ENCODE measurements around the gene KAZALD1.
A peak's percentile ranks its signal among the peaks of the same experiment; 100 is the strongest.

KAZALD1 gene

GRCh38 chr10:101066896-101067355 is 5.1 kb downstream of the KAZALD1 start:
- DNase-seq (ENCODE audit: low read depth, low spot score) = no peak

- peak; percentile 57 for DNase-seq (ENCODE audit: low read depth, low spot score)
Measured at GRCh38 chr10:101067356-101068083, 5.7 kb downstream of the KAZALD1 start.

GRCh38 chr10:101069441-101069840 is 7.7 kb downstream of the KAZALD1 start:
- DNase-seq (ENCODE audit: low read depth, low spot score) = no peak

GRCh38 chr10:101070098-101070497 is 8.3 kb downstream of the KAZALD1 start:
- no peak for DNase-seq (ENCODE audit: low read depth, low spot score)

- DNase-seq (ENCODE audit: low read depth, low spot score) = no peak
Measured at GRCh38 chr10:101071267-101071884, 9.6 kb downstream of the KAZALD1 start.

GRCh38 chr10:101071885-101072433 is 10.2 kb downstream of the KAZALD1 start:
- DNase-seq (ENCODE audit: low read depth, low spot score) = no peak

- no peak for DNase-seq (ENCODE audit: low read depth, low spot score)
Measured at GRCh38 chr10:101072923-101073322, 11.1 kb downstream of the KAZALD1 start.

GRCh38 chr10:101073631-101074030 is 11.8 kb downstream of the KAZALD1 start:
- DNase-seq (ENCODE audit: low read depth, low spot score) = no peak

GRCh38 chr10:101075775-101076174 is 14.0 kb downstream of the KAZALD1 start:
- no peak for DNase-seq (ENCODE audit: low read depth, low spot score)

GRCh38 chr10:101076630-101077029 is 14.8 kb downstream of the KAZALD1 start:
- no peak for DNase-seq (ENCODE audit: low read depth, low spot score)

- DNase-seq (ENCODE audit: low read depth, low spot score) = no peak
Measured at GRCh38 chr10:101079874-101080273, 18.1 kb downstream of the KAZALD1 start.

- no peak for DNase-seq (ENCODE audit: low read depth, low spot score)
Measured at GRCh38 chr10:101080933-101081931, 19.4 kb downstream of the KAZALD1 start.

GRCh38 chr10:101085846-101086245 is 24.1 kb downstream of the KAZALD1 start:
- no peak for DNase-seq (ENCODE audit: low read depth, low spot score)

GRCh38 chr10:101087376-101087775 is 25.6 kb downstream of the KAZALD1 start:
- DNase-seq (ENCODE audit: low read depth, low spot score) = no peak

GRCh38 chr10:101087965-101088364 is 26.2 kb downstream of the KAZALD1 start:
- DNase-seq (ENCODE audit: low read depth, low spot score) = no peak

- no peak for DNase-seq (ENCODE audit: low read depth, low spot score)
Measured at GRCh38 chr10:101089520-101090299, 27.9 kb downstream of the KAZALD1 start.

GRCh38 chr10:101090597-101090996 is 28.8 kb downstream of the KAZALD1 start:
- no peak for DNase-seq (ENCODE audit: low read depth, low spot score)

GRCh38 chr10:101091546-101092290 is 29.9 kb downstream of the KAZALD1 start:
- DNase-seq (ENCODE audit: low read depth, low spot score) = no peak

- no peak for DNase-seq (ENCODE audit: low read depth, low spot score)
Measured at GRCh38 chr10:101092881-101093354, 31.1 kb downstream of the KAZALD1 start.
